NCI-H748 treated with DMSO at 0.1 percent for 48 hours (cell line): ENCODE data around the gene DUS2.
"Not testable (repeated sequence)": the region's sequence is repeated elsewhere in the genome, so short reads cannot be mapped to it uniquely, and the experiment has no call there.

Experiments used
- DNase-seq: peaks from one replicate; lab custom pipeline; 2025; lab: John Stamatoyannopoulos, UW

The DUS2 gene

DNA sequence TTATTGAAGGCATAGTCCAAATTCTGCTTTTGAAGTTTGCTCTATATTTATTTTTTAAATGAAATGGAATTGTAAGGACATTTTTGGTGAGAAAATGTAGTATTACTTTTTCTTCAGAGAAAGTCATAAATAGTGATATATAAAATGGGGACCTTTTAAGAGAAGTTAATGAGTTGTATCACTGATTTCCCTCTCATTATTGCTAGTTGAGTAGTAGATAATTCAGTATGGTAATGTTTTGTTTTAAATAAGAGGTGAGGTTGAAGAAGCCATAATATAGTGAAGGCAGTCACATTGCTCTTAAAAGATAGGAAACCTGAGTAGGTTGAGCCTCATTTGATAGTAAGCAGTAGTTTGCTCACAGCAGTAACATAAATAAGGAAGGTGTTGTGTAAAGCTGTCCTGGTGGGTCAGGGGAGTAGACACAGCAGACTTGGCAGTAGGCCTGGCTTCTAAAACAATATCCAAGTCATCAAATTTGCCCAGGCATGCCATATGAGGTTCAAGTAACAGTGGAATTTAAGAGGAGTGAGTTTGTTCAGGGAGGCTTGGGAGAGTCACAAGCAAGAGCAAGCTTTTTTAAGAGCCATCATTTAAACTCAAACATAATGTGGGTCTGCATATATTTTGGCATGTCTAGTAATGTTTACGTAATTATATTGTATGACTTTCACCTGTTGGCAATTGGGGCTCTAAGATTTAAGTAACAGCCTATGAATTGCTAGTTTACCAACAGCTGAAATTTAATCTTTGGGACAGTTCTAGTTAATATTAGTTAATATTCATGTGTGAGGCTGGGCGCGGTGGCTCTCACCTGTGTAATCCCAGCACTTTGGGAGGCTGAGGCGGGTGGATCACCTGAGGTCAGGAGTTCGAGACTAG, 68.5 kb downstream of the DUS2 start:
- DNase-seq, result peak; percentile 31

DNA sequence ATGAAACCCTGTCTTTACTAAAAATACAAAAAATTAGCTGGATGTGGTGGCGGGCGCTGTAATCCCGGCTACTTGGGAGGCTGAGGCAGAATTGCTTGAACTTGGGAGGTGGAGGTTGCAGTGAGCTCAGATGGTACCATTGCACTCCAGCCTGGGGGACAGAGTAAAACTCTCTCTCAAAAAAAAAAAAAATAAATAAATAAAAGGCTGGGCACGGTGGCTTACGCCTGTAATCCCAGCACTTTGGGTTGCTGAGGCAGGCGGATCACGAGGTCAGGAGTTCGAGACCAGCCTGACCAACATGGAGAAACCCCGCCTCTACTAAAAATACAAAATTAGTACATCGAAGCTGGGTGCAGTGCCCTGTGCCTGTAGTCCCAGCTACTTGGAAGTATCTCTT, 69.2 kb downstream of the DUS2 start:
- DNase-seq, result not testable (repeated sequence)

DNA sequence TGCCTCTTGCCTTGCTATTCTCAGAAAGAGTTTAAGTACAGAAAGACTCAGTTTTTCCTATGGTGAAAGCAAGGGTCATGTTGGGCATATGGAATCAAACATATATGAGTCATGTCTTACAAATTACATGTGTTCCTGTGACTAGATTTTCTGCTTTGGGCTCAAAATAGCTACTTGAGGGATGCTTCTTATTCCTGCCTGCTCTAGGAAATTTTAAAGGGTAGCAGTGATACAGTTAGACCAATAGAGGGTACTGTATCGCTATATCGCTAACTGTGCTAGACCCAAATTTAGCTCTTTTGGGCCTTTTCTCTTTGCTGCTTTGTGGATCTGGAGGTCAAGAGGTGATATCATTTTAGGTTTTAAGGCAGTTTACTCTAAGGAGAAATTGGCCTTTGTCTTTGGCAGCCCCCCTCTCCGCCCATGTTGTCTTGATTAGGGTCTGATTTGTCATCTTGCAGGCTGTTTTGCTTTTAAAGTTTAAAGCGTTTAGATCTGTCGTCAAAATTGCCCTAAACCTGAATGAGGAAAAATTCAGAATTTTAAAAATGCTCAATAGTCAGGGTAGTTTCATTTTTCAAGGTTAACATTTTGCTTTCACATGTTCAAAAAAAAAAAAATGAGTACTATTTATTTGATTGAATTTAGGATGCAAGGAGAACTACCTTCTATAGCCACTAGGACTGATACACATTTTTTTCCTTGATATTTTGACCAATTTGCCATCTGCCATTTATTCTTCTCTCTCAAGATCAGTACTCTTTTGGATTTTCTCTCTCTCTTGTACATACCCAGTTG, 70.9 kb downstream of the DUS2 start:
- DNase-seq, result no peak

DNA sequence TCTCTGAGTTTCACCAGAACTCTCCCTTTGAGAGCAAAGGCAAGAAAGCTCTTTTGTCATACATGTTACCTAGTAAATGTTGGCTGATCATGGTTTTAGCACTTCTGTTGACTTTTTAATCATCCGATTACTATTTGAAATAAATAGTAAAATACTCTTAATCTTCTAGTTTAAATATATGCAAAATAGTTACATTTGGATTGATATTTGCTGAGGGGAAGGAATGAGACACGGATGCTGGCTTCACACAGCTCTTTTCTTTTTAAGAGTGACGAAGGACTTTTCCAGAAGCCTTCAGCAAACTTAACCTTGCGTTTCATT, 71.5 kb downstream of the DUS2 start:
- DNase-seq, result no peak

DNA sequence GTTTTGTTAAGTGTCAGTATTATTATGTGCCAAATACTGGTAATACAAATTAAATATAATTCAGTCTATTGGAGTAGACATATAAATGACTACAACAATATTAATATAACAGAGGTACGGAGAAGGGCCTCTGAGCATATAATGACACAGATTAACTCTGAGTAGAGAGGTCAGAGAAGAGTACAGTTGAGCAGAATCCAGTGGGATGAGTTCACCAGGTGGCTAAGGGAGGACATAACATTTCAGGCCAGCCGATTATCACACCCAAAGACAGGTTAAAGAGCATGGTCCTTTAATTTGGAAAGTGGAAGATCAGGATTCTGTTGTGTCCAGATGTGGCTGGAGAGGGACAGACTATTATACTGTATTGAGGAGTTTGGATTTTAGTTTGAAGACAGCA, 73.4 kb downstream of the DUS2 start:
- no peak for DNase-seq

DNA sequence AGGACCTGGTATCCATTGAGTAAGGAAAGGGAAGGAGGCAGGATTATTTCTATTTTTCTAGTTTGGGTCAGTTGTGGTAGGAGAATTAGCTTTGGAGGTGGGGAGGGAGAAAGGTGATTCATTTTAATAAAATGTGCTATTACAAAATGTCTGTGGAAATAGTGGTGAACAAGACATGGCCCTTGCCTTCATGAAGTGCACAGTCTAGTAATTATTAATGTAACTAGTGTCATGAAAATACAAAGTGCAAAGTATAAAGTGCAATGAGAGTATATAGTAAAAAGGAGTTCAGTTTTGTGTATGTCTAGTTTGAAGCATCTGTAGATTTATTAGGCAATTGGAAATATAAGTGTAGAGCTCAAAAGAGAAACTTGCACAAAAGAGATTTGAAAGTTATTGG, 74.0 kb downstream of the DUS2 start:
- DNase-seq, result no peak

DNA sequence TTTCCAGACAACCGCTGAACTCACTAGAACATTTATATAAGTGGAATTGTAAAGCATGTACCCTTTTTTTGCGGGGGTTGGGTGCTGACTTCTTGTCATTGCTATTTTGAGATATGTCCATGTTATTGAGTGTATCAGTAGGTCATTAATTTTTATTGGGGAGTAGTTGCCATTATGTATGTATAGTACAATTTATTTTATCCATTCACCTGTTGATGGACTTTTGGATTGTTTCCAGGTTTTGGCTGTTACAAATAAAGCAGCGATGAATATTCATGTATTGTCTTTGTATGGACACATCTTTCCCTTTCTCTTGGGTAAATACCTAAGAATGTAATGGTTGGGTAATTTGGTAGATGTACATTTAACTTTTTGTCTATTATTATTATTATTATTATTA, 74.8 kb downstream of the DUS2 start:
- no peak for DNase-seq

DNA sequence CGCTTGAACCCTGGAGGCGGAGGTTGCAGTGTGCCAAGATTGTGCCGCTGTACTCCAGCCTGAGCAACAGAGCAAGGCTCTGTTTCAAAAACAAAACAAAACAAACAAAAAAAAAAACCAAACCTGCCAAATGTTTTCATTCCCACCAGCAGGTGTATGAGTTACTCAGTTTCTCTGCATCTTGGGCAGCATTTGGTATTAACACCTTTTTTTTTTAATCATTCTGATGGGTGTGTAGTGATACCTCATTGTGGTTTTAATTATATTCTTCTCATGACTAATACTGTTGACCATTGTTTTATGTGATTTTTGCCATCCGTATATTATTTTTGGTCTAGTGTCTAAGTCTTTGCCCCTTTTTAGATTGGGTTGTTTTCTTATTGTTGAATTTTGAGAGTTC, 77.4 kb downstream of the DUS2 start:
- no peak for DNase-seq

DNA sequence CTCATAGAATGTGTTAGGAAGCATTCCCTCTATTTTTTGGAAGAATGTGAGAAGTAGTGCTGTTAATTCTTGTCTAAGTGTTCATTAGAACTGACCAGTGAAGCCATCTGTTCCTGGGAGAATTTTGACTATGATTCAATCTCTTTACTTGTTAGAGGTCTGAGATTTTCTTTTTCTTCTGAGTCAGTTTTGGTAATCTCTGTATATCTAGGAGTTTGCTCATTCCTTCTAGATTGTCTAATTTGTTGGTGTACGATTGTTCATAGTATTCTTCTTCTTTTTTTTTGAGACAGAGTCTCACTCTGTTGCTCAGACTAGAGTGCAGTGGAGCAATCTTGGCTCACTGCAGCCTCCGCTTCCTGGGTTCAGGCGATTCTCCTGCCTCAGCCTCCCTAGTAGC, 82.5 kb downstream of the DUS2 start:
- DNase-seq, result no peak

DNA sequence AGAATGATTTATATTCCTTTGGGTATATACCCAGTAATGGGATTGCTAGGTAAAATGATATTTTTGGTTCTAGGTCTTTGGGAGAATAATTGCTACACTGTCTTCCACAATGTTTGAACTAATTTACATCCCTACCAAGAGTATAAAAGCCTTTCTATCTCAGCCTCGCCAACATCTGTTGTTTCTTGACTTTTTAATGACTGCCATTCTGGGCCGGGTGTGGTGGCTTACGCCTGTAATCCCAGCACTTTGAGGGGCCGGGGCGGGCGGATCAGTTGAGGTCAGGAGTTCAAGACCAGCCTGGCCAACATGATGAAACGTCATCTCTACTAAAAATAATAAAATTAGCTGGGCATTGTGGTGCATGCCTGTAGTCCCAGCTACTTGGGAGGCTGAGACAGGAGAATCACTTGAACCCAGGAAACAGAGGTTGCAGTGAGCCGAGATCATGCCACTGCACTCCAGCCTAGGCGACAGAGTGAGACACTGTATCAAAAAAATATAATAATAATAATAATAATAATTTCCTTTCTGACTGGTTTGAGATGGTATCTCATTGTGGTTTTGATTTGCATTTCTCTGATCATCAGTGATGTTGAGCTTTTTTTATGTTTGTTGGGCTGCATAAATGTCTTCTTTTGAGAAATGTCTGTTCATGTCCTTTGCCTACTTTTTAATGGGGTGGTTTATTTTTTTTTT, 84.3 kb downstream of the DUS2 start:
- not testable (repeated sequence) for DNase-seq

DNA sequence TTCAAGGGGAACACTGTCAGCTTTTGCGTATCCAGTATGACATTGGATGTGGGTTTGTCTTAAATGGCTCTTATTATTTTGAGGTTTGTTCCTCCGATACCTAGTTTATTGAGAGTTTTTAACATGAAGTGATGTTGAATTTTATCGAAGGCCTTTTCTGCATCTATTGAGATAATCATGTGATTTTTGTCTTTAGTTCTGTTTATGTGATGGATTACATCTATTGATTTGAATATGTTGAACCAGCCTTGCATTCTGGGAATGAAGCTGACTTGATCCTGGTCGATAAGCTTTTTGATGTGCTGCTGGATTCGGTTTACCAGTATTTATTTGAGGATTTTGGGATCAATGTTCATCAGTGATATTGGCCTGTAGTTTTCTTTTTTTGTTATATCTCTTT, 86.1 kb downstream of the DUS2 start:
- DNase-seq, result not testable (repeated sequence)

DNA sequence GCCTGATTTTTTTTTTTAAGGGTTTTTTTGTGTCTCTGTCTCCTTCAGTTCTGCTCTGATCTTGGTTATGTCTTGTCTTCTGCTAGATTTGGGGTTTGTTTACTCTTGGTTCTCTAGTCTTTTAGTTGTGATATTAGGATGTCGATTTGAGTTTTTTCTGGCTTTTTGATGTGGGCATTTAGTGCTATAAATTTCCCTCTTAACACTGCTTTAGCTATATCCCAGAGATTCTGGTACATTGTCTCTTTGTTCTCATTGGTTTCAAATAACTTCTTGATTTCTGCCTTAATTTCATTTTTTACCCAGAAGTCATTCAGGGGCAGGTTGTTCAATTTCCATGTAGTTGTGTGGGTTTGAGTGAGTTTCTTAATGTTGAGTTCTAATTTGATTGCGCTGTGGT, 87.5 kb downstream of the DUS2 start:
- not testable (repeated sequence) for DNase-seq

DNA sequence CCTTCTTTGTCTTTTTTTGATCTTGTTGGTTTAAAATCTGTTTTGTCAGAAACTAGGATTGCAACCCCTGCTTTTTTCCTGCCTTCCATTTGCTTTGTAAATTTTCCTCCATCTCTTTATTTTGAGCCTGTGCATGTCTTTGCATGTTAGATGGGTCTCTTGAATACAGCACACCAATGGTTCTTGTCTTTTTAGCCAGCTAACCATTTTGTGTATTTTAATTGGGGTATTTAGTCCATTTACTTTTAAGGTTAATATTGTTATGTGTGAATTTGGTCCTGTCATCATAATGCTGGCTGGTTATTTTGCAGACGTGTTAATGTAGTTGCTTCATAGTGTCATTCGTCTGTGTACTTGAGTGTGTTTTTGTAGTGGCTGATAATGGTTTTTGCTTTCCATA, 88.3 kb downstream of the DUS2 start:
- no peak for DNase-seq

DNA sequence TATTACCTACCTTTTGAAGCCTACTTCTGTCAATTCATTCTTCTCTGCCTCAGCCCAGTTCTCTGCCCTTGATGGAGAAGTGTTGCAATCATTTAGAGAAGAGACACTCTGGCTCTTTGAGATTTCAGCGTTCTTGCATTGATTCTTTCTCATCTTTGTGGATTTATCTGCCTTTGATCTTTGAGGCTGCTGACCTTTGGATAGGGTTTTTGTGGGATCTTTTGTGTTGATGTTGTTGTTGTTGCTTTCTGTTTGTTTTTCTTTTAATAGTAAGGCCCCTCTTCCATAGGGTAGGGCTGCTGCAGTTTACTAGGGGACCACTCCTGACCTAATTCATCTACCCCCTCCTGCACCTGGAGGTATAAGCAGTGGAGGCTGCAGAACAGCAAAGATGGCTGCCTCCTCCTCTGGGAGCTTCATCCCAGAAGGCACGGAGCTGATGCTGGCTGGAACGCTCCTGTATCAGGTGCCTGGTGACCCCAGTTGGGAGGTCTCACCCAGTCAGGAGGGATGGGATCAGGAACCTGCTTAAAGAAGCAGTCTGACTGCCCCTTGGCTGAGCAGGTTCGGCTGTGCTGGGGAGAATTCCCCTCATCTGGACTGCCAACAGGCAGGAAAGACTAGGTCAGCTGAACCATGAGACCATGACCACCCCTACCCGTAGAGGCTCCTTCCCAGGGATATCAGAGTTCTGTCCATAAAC, 90.1 kb downstream of the DUS2 start:
- DNase-seq, result no peak

DNA sequence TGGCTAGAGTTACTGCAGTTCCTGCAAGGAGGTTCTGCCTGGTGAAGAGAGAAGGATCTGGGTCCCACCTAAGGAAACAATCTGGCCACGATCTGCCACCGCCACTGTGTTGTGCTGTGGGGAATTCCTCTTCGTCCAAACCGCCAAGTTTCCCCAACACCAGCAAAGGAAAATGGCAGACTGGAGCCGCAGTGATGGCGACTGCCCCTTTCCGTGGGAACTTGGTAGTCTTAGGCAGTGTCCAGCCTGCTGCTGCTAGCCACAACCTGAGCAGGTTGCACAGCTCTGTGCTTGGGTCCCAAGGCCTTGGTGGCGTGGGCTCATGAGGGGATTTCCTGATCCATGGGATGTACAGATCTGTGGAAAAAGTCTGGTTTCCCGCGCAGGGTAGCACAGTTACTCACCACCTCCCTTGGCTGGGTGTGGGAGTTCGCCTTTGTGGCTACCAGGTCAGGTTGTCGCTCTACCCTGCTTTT, 90.7 kb downstream of the DUS2 start:
- DNase-seq, result no peak

DNA sequence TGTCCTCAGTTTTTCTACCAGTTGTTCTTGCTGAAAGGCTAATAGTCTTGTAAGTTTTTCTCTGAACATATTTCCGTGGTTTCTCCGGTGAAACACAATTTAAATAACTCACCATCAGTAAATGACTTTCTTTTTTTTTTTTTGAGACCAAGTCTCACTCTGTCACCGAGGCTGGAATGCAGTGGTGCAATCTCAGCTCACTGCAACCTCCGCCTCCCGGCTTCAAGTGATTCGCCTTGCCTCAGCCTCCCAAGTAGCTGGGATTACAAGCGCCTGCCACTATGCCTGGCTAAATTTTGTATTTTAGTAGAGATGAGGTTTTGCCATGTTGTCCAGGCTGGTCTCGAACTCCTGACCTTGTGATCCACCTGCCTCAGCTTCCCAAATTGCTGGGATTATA, 91.9 kb downstream of the DUS2 start:
- DNase-seq, result not testable (repeated sequence)

DNA sequence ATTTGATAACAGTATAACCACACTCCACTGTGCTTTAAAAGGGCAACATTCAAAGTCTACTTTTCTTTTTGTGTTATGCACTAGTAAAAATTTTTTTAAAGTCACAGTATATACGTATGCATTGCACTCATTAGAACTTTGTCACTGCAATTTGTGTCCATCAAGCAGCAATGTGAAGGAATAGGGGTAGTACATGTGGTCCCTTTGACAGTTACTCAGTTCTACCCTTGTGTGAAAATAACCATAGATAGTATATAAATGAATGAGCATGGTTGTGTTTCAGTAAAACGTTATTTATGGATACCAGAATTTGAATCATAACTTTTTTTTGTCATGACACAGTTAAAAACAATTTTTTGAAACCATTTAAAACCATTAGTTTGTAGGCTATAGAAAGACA, 92.8 kb downstream of the DUS2 start:
- no peak for DNase-seq

DNA sequence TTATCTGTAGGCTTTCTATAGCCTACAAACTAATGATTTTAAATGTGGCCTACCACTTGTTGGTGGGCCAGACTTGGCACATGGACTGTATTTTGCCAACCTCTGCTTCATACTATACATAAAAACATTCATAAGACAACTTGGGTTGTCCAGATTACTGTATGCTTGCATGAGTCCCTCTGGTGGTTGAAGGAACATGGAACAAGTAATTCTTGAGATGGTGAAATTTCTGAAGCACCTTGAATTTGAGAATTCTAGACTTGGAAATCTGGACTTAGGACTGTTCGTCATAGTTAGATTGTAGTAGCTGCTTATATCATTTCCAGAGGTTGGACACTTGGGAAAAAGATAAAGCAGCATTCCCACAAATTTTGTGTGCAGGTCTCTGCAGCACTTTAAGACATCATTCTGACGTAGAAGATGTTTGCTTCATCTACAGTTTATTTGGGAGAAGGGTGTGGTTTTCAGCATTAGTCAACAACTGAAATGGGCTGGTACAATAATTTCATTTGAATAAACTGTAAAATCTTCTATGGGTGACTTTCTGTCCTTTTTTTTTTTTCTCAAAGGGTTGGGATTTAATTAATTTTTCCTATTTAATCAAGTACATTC, 93.3 kb downstream of the DUS2 start:
- no peak for DNase-seq

DNA sequence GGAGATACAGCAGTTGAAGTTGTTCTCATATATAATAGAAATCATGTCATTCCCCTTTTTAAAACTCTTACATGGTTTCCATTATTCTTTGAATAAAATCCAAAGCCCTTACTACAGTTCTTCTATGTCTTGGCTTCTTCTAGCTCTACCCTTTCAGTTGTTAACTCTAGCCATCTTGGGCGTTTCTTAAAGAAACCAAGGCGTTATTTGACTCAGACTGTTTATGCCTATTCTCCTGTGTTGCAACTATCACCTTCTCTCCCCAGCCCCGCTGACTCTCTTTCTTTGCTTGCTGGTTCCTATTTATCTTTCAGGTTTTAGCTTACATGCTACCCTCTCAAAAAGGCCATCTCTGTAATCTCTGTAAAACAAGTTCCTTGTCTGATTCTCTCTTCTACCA, 94.8 kb downstream of the DUS2 start:
- DNase-seq, result no peak

DNA sequence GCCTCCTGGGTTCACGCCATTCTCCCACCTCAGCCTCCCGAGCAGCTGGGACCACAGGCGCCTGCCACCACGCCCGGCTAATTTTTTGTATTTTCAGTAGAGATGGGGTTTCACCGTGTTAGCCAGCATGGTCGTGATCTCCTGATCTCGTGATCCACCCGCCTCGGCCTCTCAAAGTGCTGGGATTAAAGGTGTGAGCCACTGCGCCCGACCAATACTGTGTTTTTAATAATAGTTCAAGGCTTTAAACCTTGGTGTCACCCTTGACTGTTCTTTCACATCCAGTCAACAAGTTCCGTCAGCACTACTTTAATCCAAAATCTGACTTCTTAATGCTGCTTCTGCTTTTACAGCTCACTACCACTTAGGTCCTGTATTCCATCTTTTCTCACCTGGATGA, 95.9 kb downstream of the DUS2 start:
- not testable (repeated sequence) for DNase-seq

DNA sequence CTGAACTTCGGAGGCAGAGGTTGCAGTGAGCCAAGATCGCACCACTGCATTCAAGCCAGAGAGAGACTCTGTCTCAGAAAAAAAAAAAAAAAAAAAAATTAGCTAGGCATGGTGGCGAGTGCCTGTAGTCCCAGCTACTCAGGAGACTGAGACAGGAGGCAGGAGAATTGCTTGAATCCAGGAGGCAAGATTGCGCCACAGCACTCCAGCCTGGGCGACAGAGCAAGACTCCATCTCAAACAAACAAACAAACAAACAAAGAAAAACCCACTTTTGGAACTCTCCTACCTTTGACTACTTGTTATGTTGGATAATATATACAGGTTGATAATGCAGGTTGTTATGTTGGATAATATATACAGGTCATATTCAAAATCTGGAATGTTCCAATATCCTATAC, 97.4 kb downstream of the DUS2 start:
- DNase-seq, result not testable (repeated sequence)

DNA sequence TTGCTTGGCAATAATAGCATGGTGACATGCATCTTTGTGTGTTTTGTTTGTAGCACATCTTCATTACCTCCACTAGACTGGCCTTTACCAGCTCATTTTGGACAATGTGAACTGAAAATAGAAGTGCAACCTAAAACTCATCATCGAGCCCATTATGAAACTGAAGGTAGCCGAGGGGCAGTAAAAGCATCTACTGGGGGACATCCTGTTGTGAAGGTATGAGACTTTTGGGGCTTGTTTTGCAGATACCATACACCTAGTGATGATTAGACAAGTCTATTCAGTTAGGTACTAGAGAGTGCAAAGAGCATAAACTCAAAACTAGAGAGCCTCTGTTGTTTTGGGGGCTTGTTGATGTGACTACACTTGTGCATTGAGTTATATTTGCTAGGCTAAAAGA, 103.3 kb downstream of the DUS2 start:
- no peak for DNase-seq
